H1 (cell line): ENCODE data around the gene IL21R. TPM values are rescaled to one million over a fixed set of nuclear protein-coding genes. Genes with fewer than 3 reads are reported as not detected.
"Not testable (repeated sequence)": the region's sequence is repeated elsewhere in the genome, so short reads cannot be mapped to it uniquely, and the experiment has no call there.

ENCODE experiments used
- CTCF ChIA-PET: fragments of 300-600 bp; sonication (Branson Sonifier 250); formaldehyde crosslinking; loops from one replicate; lab custom pipeline; 2021; ENCODE audit not compliant: partially characterized antibody; lab: Charles Lee
- POLR2A ChIA-PET: fragments of 300-600 bp; sonication (Branson Sonifier 250); formaldehyde crosslinking; loops from one replicate; lab custom pipeline; 2021; ENCODE audit warnings: inconsistent platforms; ENCODE audit not compliant: partially characterized antibody; lab: Charles Lee
- DNase-seq, 2 experiments: peaks; one replicate each; pipeline versions ENCODE4 v3.0.0 to v3.0.0-alpha.2; 2010 to 2022; ENCODE audit warnings: low spot score in 2 of 2, low read depth in 1 of 2, mixed read lengths in 1 of 2
- FAIRE-seq: peaks from 2 replicates; lab custom pipeline; 2011; peaks lifted over from hg19 to GRCh38; lab: Jason Lieb, UNC
- H2AFZ ChIP-seq: 2 replicates; pipeline ENCODE4 v1.8.1; 2012; ENCODE audit warnings: low read length, inconsistent platforms
- H2AK5ac ChIP-seq: 2 replicates; pipeline ENCODE4 v1.6.1; 2013; ENCODE audit warnings: low read depth, low read length
- H2BK120ac ChIP-seq: replicated peaks from 2 replicates; pipeline ENCODE3; 2013; ENCODE audit warnings: low read depth, low read length, inconsistent platforms
- H2BK12ac ChIP-seq: 2 replicates; pipeline ENCODE4 v1.6.1; 2013; ENCODE audit warnings: low read depth, low read length
- H2BK15ac ChIP-seq: 2 replicates; pipeline ENCODE4 v1.6.1; 2013; ENCODE audit warnings: low read length
- H2BK20ac ChIP-seq: 2 replicates; pipeline ENCODE4 v1.6.1; 2013; ENCODE audit warnings: low read length
- H2BK5ac ChIP-seq: 2 replicates; pipeline ENCODE4 v1.6.1; 2013; ENCODE audit warnings: low read depth, low read length
- H3K14ac ChIP-seq: 2 replicates; pipeline ENCODE4 v1.6.1; 2013; ENCODE audit warnings: inconsistent platforms; ENCODE audit not compliant: insufficient read length
- H3K18ac ChIP-seq: 2 replicates; pipeline ENCODE4 v1.6.1; 2013; ENCODE audit warnings: low read length; ENCODE audit errors: extremely low read depth
- H3K23ac ChIP-seq: 2 replicates; pipeline ENCODE4 v1.6.1; 2013; ENCODE audit warnings: inconsistent platforms; ENCODE audit not compliant: insufficient read length
- H3K23me2 ChIP-seq: 2 replicates; pipeline ENCODE4 v1.6.1; 2013; ENCODE audit warnings: low read depth, low read length
- H3K27ac ChIP-seq: 2 replicates; pipeline ENCODE4 v1.6.1; 2011; ENCODE audit warnings: low read depth, low read length, inconsistent platforms
- H3K27me3 ChIP-seq, 4 experiments: replicated peaks in 1 of 4; 1 replicate in 1 of 4; 2 replicates in 3 of 4; pipeline versions ENCODE4 v1.6.1 to v1.8.1; 2011 to 2013; ENCODE audit warnings: low read length in 3 of 4, mild to moderate bottlenecking in 3 of 4, inconsistent platforms in 2 of 4, mixed read lengths in 2 of 4, moderate library complexity in 1 of 4; ENCODE audit not compliant: control insufficient read depth in 3 of 4, insufficient read depth in 3 of 4; ENCODE audit errors: extremely low read depth in 1 of 4
- H3K36me3 ChIP-seq, 4 experiments: 2 replicates each; pipeline versions ENCODE4 v1.6.1 to v1.8.1; 2011 to 2013; ENCODE audit warnings: mild to moderate bottlenecking in 4 of 4, low read length in 3 of 4, moderate library complexity in 2 of 4, control low read depth in 1 of 4, inconsistent platforms in 1 of 4; ENCODE audit not compliant: insufficient read depth in 4 of 4, control insufficient read depth in 2 of 4
- H3K4ac ChIP-seq: replicated peaks from 2 replicates; pipeline ENCODE3; 2013; ENCODE audit warnings: low read length, low read depth, mixed read lengths, inconsistent platforms; ENCODE audit not compliant: insufficient read length
- H3K4me1 ChIP-seq, 4 experiments: replicated peaks in 1 of 4; 1 replicate in 1 of 4; 2 replicates in 3 of 4; pipeline versions ENCODE4 v1.6.1 to v1.8.1; 2011 to 2013; ENCODE audit warnings: low read length in 3 of 4, inconsistent platforms in 2 of 4, mixed read lengths in 1 of 4; ENCODE audit not compliant: insufficient read depth in 4 of 4, control insufficient read depth in 3 of 4
- H3K4me2 ChIP-seq, 2 experiments: 2 replicates each; pipeline versions ENCODE4 v1.6.1 to v1.8.1; 2011 to 2013; ENCODE audit warnings: low read depth in 2 of 2, low read length in 2 of 2, control low read depth in 1 of 2, inconsistent platforms in 1 of 2, mild to moderate bottlenecking in 1 of 2; ENCODE audit not compliant: insufficient read depth in 1 of 2
- H3K4me3 ChIP-seq, 4 experiments: fragments of 200-600, 300-600 bp in 1 of 4; sonication (generic), shearing (Covaris generic), sonication (Bioruptor Twin) in 1 of 4; 2 replicates each; pipeline versions ENCODE4 v1.5.1 to v1.8.1; 2011 to 2016; ENCODE audit warnings: low read length in 4 of 4, low read depth in 3 of 4, control low read depth in 2 of 4, inconsistent platforms in 2 of 4, mild to moderate bottlenecking in 2 of 4, mixed read lengths in 1 of 4, moderate library complexity in 1 of 4; ENCODE audit not compliant: insufficient read depth in 2 of 4; ENCODE audit errors: extremely low read depth in 1 of 4
- H3K56ac ChIP-seq: replicated peaks from 2 replicates; pipeline ENCODE3; 2013; ENCODE audit warnings: low read depth, mild to moderate bottlenecking, mixed read lengths, low read length, inconsistent platforms; ENCODE audit not compliant: insufficient read length
- H3K79me1 ChIP-seq: 2 replicates; pipeline ENCODE4 v1.6.1; 2013; ENCODE audit warnings: low read depth, low read length, control low read depth
- H3K79me2 ChIP-seq, 2 experiments: 2 replicates each; pipeline versions ENCODE4 v1.6.1 to v1.8.1; 2012 to 2013; ENCODE audit warnings: low read length in 2 of 2, mild to moderate bottlenecking in 2 of 2, inconsistent platforms in 1 of 2; ENCODE audit not compliant: insufficient read depth in 2 of 2, control insufficient read depth in 1 of 2
- H3K9ac ChIP-seq, 4 experiments: replicated peaks in 1 of 4; 1 replicate in 1 of 4; 2 replicates in 3 of 4; pipeline versions ENCODE4 v1.6.1 to v1.8.1; 2011 to 2013; ENCODE audit warnings: low read depth in 3 of 4, low read length in 3 of 4, control low read depth in 2 of 4, mild to moderate bottlenecking in 2 of 4, moderate library complexity in 2 of 4, inconsistent platforms in 1 of 4; ENCODE audit errors: extremely low read depth in 1 of 4
- H3K9me3 ChIP-seq, 2 experiments: 2 replicates each; pipeline versions ENCODE4 v1.6.1 to v1.8.1; 2012 to 2013; ENCODE audit warnings: mild to moderate bottlenecking in 2 of 2, moderate library complexity in 2 of 2, control low read depth in 1 of 2, inconsistent platforms in 1 of 2, low read depth in 1 of 2, low read length in 1 of 2, mixed read lengths in 1 of 2; ENCODE audit not compliant: insufficient read depth in 2 of 2
- H4K20me1 ChIP-seq, 2 experiments: replicated peaks in 1 of 2; 2 replicates each; pipeline versions ENCODE3 to v1.8.1; 2011 to 2013; ENCODE audit warnings: inconsistent platforms in 2 of 2, low read length in 2 of 2, mild to moderate bottlenecking in 1 of 2; ENCODE audit not compliant: insufficient read depth in 2 of 2, control insufficient read depth in 1 of 2
- H4K5ac ChIP-seq: 2 replicates; pipeline ENCODE4 v1.6.1; 2013; ENCODE audit warnings: low read length, low read depth, mixed read lengths, inconsistent platforms; ENCODE audit not compliant: insufficient read length
- H4K8ac ChIP-seq: 2 replicates; pipeline ENCODE4 v1.8.0; 2013; ENCODE audit warnings: mild to moderate bottlenecking, moderate library complexity, low read length, inconsistent platforms; ENCODE audit not compliant: insufficient read depth; ENCODE audit errors: extremely low read depth
- H4K91ac ChIP-seq: replicated peaks from 2 replicates; pipeline ENCODE3; 2013; ENCODE audit warnings: low read length, mixed read lengths, inconsistent platforms; ENCODE audit not compliant: insufficient read length
- WGBS, 2 experiments: shearing (Covaris generic) in 1 of 2; methylation state at CpG; one replicate each; pipeline versions ENCODE4 v1.1.6 to v1.1.7; 2013 to 2015; ENCODE audit warnings: low lambda C conversion rate in 2 of 2, mixed read lengths in 2 of 2, inconsistent platforms in 1 of 2, low coverage in 1 of 2, missing lambda C conversion rate in 1 of 2; ENCODE audit not compliant: insufficient replicate concordance in 2 of 2, insufficient coverage in 1 of 2, insufficient read length in 1 of 2; ENCODE audit errors: extremely low coverage in 1 of 2, missing lambda C conversion rate in 1 of 2; 5-methylcytosine and 5-hydroxymethylcytosine counted together
- polyA plus RNA-seq, 7 experiments: library from polyadenylated mRNA; depleted of rRNA in 3 of 7; stranded (reverse) in 5 of 7; unstranded in 2 of 7; fragments of >200 nt in 5 of 7; fragments of 200-250 nt in 2 of 7; gene quantifications; 1 replicate in 5 of 7; 2 replicates in 1 of 7; 4 replicates in 1 of 7; pipeline versions ENCODE4 v1.2.1 to v1.2.3, GENCODE V29; 2011 to 2013; ENCODE audit warnings: missing spikeins in 2 of 7, mixed read lengths in 2 of 7
- total RNA-seq: library from RNA; stranded (reverse); fragmentation: NEBNext Ultra II Directional; extraction: Animal tissue kit (Norgen Biotek cat#: 25700); gene quantifications from 2 replicates; pipeline ENCODE4 v1.2.1, GENCODE V29; 2021

IL21R gene
- total and polyA plus RNA-seq, 2 of the 8 experiments (the other 6 are each of a cell fraction or from before 2014, with no cell fraction given), result 0.34 to 0.70 TPM

DNA sequence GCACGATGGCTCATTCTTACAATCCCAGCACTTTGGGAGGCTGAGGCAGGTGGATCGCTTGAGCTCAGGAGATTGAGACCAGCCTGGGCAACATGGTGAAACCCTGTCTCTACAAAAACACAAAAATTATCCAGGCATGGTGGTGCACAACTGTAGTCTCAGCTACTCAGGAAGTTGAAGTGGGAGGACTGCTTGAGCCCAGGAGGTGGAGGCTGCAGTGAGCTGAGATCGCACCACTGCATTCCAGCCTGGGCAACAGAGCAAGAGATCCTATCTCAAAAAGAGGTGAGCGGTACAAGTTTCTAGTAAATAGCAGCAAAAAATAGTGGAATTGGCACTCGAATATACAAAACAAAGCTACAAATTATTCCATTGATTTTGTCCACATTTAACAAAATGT lies 31.2 kb downstream of the IL21R start:
- H3K79me1 ChIP-seq, H3K27ac ChIP-seq, H3K9me3 ChIP-seq, H2BK20ac ChIP-seq, H3K79me2 ChIP-seq, H4K8ac ChIP-seq, H3K23me2 ChIP-seq, H2AFZ ChIP-seq, H3K36me3 ChIP-seq, H2BK12ac ChIP-seq, H3K4me3 ChIP-seq, H4K20me1 ChIP-seq, H4K5ac ChIP-seq, H3K4me1 ChIP-seq, H2BK120ac ChIP-seq, H3K27me3 ChIP-seq, H2BK15ac ChIP-seq, H2BK5ac ChIP-seq, POLR2A ChIA-PET, H3K4me2 ChIP-seq, FAIRE-seq, H3K23ac ChIP-seq, H4K91ac ChIP-seq, H2AK5ac ChIP-seq, H3K56ac ChIP-seq, H3K4ac ChIP-seq, H3K9ac ChIP-seq, H3K18ac ChIP-seq, H3K14ac ChIP-seq: not testable (repeated sequence)
- 90% methylated on average over 5 of the region's 5 CpGs; no CpG with 5 or more reads in 1 of the 2 experiments for WGBS, 2 experiments
- CTCF ChIA-PET, result interaction anchor here (0.7 to 1.2 kb wide), 2 partner anchors 18 to 203 kb away, joined by 3 to 4 read pairs; no protein-coding TSS in a partner anchor
- peak in 1 of 2 experiments; percentile 14 for DNase-seq
